Kidney (tissue), 14 donors: ENCODE measurements around the gene PRR35. TPM values are rescaled to one million over a fixed set of nuclear protein-coding genes. Genes with fewer than 3 reads are reported as not detected.

Experiments used
- DNase-seq, 5 donors: peaks; one replicate each; pipeline ENCODE4 v3.0.0-alpha.2; 2013 to 2020
- FAIRE-seq: peaks from 2 replicates; lab custom pipeline; 2012; peaks lifted over from hg19 to GRCh38; lab: Jason Lieb, UNC
- H3K27ac ChIP-seq, 2 donors: one replicate each; pipeline ENCODE4 v1.7.0; 2013; ENCODE audit warnings: low read depth in 2 of 2, low read length in 2 of 2, inconsistent platforms in 1 of 2
- H3K27me3 ChIP-seq: one replicate; pipeline ENCODE4 v1.7.1; 2013; ENCODE audit warnings: low read length, inconsistent platforms; ENCODE audit not compliant: control insufficient read depth, insufficient read depth
- H3K36me3 ChIP-seq, 3 donors: one replicate each; pipeline versions ENCODE4 v1.7.0 to v1.7.1; 2013; ENCODE audit warnings: low read length in 3 of 3, control low read depth in 1 of 3, inconsistent platforms in 1 of 3; ENCODE audit not compliant: insufficient read depth in 3 of 3, control insufficient read depth in 2 of 3
- H3K4me1 ChIP-seq, 3 donors: one replicate each; pipeline versions ENCODE4 v1.7.0 to v1.7.1; 2013; ENCODE audit warnings: low read length in 3 of 3, inconsistent platforms in 1 of 3, low read depth in 1 of 3; ENCODE audit not compliant: control insufficient read depth in 2 of 3, insufficient read depth in 2 of 3
- H3K4me3 ChIP-seq, 3 donors: one replicate each; pipeline versions ENCODE4 v1.7.0 to v1.8.1; 2013; ENCODE audit warnings: low read length in 3 of 3, control low read depth in 1 of 3, inconsistent platforms in 1 of 3
- H3K9ac ChIP-seq, 3 donors: one replicate each; pipeline versions ENCODE4 v1.7.0 to v1.7.1; 2013; ENCODE audit warnings: low read length in 3 of 3, control low read depth in 1 of 3, inconsistent platforms in 1 of 3
- H3K9me3 ChIP-seq, 3 donors: one replicate each; pipeline versions ENCODE4 v1.7.0 to v1.7.1; 2013; ENCODE audit warnings: low read length in 3 of 3, control low read depth in 1 of 3, inconsistent platforms in 1 of 3; ENCODE audit not compliant: control insufficient read depth in 2 of 3, insufficient read depth in 1 of 3
- intact Hi-C: fragments of 100-400 bp; cut with DNase I; formaldehyde crosslinking; loops from one replicate; pipeline ENCODE4 v1.11.1; 2022
- polyA plus RNA-seq: library from polyadenylated mRNA; stranded (reverse); fragments of 350-450 nt; fragmentation: Illumina TruSeq; extraction: RNeasy Lipid Tissue Mini Kit (QIAGEN cat#74804); gene quantifications from one replicate; pipeline ENCODE4 v1.2.3, GENCODE V29; 2014; ENCODE audit warnings: low read depth, low replicate concordance; ENCODE audit not compliant: insufficient read depth
- total RNA-seq: library from RNA; stranded (reverse); fragmentation: NEBNext Ultra II Directional; extraction: Animal tissue kit (Norgen Biotek cat#: 25700); gene quantifications from one replicate; pipeline ENCODE4 v1.2.1, GENCODE V29; 2021
- TF ChIP-seq, protein P1 (sequence below): IDR thresholded peaks from 3 replicates; pipeline ENCODE4 v1.5.1; 2012; ENCODE audit warnings: mild to moderate bottlenecking, moderate library complexity, borderline replicate concordance; ENCODE audit not compliant: insufficient read depth; ENCODE audit errors: extremely low read depth
- donor health status: control.
- donor health status: control.
- donor health status: control.
- donor health status: control.
- donor health status: control.
- donor health status: DM: yes; HTN: yes; CAD: no.
- donor health status: Normal renal cell carcinoma (clear cell type).

The PRR35 gene
- total and polyA plus RNA-seq, 2 donors from 2014 or later, result 1.8 to 24.4 TPM

DNA sequence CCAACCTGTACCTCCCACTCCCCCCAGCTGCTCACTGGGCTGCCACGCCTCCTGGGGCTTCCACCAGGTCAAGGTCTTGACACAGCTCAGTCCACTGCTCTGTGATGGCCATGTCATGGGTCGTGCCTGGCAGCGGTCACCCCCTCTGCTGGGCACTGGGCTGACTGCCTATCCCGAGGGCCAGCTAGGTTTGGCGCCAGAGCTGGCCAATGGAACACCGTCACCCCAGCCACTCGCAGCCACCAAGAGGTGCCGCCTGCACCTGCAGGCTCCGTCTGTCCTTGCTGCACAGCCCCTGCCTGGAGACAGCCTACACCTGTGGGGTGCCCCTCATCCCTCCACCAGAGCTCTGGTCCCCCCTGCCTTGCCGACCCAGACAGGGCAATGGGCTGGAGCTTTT lies 25.2 kb downstream of the PRR35 start:
- intact Hi-C loops, result no loop called here
- H3K4me1 ChIP-seq, result peaks cover 0 to 17% (median 13%) of the 10 kb centered on the region in 3 donors

DNA sequence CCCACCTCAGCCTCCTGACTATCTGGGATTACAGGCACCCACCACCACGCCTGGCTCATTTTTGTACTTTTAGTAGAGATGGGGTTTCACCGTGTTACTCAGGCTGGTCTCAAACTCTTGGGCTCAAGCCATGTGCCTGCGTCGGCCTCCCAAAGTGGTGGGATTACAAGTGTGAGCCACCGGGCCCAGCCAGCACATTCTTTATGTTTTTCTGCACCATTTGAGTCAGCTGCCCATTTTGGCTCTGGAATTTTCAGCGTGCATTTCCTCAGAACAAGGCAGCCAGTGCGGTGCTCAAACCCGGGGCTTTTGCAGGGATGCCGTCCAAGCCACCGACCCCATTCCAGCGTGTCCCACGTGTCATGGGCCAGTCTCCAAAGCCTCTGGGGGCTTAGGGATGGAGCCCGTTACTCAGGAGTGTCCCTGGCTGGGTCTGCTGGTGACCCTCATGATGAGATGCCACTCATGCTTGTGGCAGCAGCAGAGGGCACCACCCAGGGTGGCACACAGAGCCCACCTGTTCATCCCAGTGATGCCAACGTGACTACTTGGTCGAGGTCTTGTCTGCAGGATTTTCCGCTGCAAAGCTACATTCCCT lies 26.0 kb downstream of the PRR35 start:
- TF ChIP-seq, protein P1, sequence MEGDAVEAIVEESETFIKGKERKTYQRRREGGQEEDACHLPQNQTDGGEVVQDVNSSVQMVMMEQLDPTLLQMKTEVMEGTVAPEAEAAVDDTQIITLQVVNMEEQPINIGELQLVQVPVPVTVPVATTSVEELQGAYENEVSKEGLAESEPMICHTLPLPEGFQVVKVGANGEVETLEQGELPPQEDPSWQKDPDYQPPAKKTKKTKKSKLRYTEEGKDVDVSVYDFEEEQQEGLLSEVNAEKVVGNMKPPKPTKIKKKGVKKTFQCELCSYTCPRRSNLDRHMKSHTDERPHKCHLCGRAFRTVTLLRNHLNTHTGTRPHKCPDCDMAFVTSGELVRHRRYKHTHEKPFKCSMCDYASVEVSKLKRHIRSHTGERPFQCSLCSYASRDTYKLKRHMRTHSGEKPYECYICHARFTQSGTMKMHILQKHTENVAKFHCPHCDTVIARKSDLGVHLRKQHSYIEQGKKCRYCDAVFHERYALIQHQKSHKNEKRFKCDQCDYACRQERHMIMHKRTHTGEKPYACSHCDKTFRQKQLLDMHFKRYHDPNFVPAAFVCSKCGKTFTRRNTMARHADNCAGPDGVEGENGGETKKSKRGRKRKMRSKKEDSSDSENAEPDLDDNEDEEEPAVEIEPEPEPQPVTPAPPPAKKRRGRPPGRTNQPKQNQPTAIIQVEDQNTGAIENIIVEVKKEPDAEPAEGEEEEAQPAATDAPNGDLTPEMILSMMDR, result no peak
- Histone ChIP-seq H3K27me3 (no peaks in the 10 kb centered on the region), H3K9me3 (no peaks in the 10 kb centered on the region), H3K4me3 (no peak overlapping the region), H3K9ac (no peak overlapping the region), H3K36me3 (no peaks in the 10 kb centered on the region), H3K4me1 (peaks cover 6 to 25% (median 16%) of the 10 kb centered on the region in 3 donors), H3K27ac (no peak overlapping the region)
- no peak for DNase-seq
- intact Hi-C loops, result no loop called here
- FAIRE-seq, result no peak

More for the DNA sequence above, 25.2 kb downstream of the PRR35 start:
- FAIRE-seq (no peak), DNase-seq (peak in 1 of 5 donors; percentile 71)
- TF ChIP-seq, protein P1, result no peak
- Histone ChIP-seq H3K27me3 (no peaks in the 10 kb centered on the region), H3K27ac (no peak overlapping the region), H3K36me3 (no peaks in the 10 kb centered on the region), H3K9me3 (no peaks in the 10 kb centered on the region), H3K9ac (no peak overlapping the region), H3K4me3 (no peak overlapping the region)

DNA sequence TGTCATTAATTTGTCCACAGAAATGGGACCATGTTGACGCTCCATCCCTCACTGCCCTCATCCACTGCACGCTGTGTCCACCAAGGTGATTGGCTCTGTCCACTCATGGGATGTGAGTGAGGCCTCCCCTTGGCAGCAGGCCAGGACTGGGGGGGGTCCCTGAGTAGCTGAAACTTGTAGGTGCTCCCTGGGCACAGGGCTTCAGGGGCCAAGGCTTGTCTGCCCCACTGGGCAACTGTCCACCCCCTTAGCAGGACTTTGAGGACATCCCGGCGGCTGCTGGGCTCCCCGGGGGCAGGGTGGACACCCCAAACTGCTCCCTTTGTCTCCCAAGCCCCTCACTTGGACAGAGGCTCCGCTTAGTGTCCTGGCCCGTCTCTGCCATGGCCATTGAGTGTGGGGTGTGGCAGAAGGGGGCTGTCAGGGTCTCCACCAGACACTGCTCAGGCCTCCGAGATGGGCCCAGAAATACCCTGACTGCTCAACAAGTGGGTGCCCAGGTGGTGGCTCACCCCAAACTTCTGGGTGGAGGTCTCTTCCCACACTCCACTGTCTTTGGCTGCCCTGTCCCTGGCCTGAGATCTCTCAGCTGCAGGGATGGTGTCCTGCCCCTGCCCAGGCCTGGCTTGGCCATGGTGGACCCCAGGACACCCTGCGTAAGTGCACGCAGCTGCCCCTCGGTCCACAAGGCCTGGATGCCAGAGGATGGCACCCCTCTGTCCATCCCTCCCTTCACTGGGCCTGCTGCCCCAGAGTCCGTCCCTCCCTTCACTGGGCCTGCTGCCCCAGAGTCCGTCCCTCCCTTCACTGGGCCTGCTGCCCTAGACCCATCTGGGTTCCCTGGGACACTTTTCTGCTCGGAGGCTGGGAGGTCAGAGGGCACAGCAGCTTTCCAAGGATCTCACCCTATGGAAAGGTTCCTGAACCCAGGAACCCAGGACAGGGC lies 26.7 kb downstream of the PRR35 start:
- Histone ChIP-seq H3K9me3 (no peaks in the 10 kb centered on the region), H3K9ac (no peak overlapping the region), H3K36me3 (no peaks in the 10 kb centered on the region), H3K4me3 (no peak overlapping the region), H3K27ac (peak overlapping the region in 1 of 2 donors; percentile 22), H3K27me3 (no peaks in the 10 kb centered on the region), H3K4me1 (peaks cover 6 to 31% (median 21%) of the 10 kb centered on the region in 3 donors)
- TF ChIP-seq, protein P1, result no peak
- intact Hi-C loops, result no loop called here
- DNase-seq (peak in 1 of 5 donors; percentile 76), FAIRE-seq (no peak)
